Nephron (organoid): ENCODE measurements around the gene UBE3B.

ENCODE experiments used
- H3K27ac Mint-ChIP-seq, 3 experiments: 2 replicates each; pipeline ENCODE4 v1.8.0; 2020; ENCODE audit warnings: mixed read lengths in 3 of 3, mild to moderate bottlenecking in 2 of 3, moderate library complexity in 1 of 3
- H3K27me3 Mint-ChIP-seq: 2 replicates; pipeline ENCODE4 v1.8.0; 2021; ENCODE audit warnings: low read depth, mild to moderate bottlenecking, moderate library complexity, mixed read lengths
- H3K36me3 Mint-ChIP-seq: 2 replicates; pipeline ENCODE4 v1.8.0; 2020; ENCODE audit warnings: low read depth, mixed read lengths
- H3K4me1 Mint-ChIP-seq: 2 replicates; pipeline ENCODE4 v1.8.0; 2020; ENCODE audit warnings: mixed read lengths
- H3K4me3 Mint-ChIP-seq, 3 experiments: 2 replicates each; pipeline ENCODE4 v1.8.0; 2020; ENCODE audit warnings: mild to moderate bottlenecking in 3 of 3, mixed read lengths in 3 of 3, moderate library complexity in 2 of 3
- H3K9me3 Mint-ChIP-seq: 2 replicates; pipeline ENCODE4 v1.8.0; 2020; ENCODE audit warnings: mixed read lengths
- TF ChIP-seq, protein P1 (sequence below), 3 experiments: fragments of 200-600 bp; sonication (generic); IDR thresholded peaks; one replicate each; pipeline ENCODE4 v1.5.0; 2021; ENCODE audit warnings: antibody characterized with exemption in 3 of 3; ENCODE audit not compliant: unreplicated experiment in 3 of 3

Gene UBE3B

GRCh38 chr12:109475993-109476806 lies 1.2 kb upstream of the UBE3B start:
- Mint-ChIP-seq H3K36me3 (no peaks in the 10 kb centered on the region), H3K27me3 (no peaks in the 10 kb centered on the region), H3K4me1 (peaks cover 32% of the 10 kb centered on the region), H3K27ac (peak overlapping the region; percentile 100), H3K4me3 (peak overlapping the region; percentile 94 to 96 (median 96)), H3K9me3 (no peaks in the 10 kb centered on the region)
- TF ChIP-seq, protein P1, sequence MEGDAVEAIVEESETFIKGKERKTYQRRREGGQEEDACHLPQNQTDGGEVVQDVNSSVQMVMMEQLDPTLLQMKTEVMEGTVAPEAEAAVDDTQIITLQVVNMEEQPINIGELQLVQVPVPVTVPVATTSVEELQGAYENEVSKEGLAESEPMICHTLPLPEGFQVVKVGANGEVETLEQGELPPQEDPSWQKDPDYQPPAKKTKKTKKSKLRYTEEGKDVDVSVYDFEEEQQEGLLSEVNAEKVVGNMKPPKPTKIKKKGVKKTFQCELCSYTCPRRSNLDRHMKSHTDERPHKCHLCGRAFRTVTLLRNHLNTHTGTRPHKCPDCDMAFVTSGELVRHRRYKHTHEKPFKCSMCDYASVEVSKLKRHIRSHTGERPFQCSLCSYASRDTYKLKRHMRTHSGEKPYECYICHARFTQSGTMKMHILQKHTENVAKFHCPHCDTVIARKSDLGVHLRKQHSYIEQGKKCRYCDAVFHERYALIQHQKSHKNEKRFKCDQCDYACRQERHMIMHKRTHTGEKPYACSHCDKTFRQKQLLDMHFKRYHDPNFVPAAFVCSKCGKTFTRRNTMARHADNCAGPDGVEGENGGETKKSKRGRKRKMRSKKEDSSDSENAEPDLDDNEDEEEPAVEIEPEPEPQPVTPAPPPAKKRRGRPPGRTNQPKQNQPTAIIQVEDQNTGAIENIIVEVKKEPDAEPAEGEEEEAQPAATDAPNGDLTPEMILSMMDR (IDR thresholded peaks at IDR 0.05; ENCODE audit: unreplicated experiment in 3 of 3), result no peak

- no peaks in the 10 kb centered on the region for H3K36me3 Mint-ChIP-seq
- H3K4me1 Mint-ChIP-seq, result peaks cover 32% of the 10 kb centered on the region
- no peaks in the 10 kb centered on the region for H3K27me3 Mint-ChIP-seq
- peak overlapping the region; percentile 94 to 96 (median 96) for H3K4me3 Mint-ChIP-seq
- H3K27ac Mint-ChIP-seq, result peak overlapping the region; percentile 100
- TF ChIP-seq, protein P1 (IDR thresholded peaks at IDR 0.05; ENCODE audit: unreplicated experiment in 3 of 3), result no peak
- no peaks in the 10 kb centered on the region for H3K9me3 Mint-ChIP-seq
Measured at GRCh38 chr12:109476807-109477184, 638 bp upstream of the UBE3B start.

GRCh38 chr12:109477963-109478315 lies 505 bp downstream of the UBE3B start:
- TF ChIP-seq, protein P1 (IDR thresholded peaks at IDR 0.05; ENCODE audit: unreplicated experiment in 3 of 3), result no peak
- no peaks in the 10 kb centered on the region for H3K27me3 Mint-ChIP-seq
- no peaks in the 10 kb centered on the region for H3K36me3 Mint-ChIP-seq
- peaks cover 32% of the 10 kb centered on the region for H3K4me1 Mint-ChIP-seq
- peak overlapping the region; percentile 94 to 96 (median 96) for H3K4me3 Mint-ChIP-seq
- H3K9me3 Mint-ChIP-seq, result no peaks in the 10 kb centered on the region
- H3K27ac Mint-ChIP-seq, result peak overlapping the region; percentile 100

DNA sequence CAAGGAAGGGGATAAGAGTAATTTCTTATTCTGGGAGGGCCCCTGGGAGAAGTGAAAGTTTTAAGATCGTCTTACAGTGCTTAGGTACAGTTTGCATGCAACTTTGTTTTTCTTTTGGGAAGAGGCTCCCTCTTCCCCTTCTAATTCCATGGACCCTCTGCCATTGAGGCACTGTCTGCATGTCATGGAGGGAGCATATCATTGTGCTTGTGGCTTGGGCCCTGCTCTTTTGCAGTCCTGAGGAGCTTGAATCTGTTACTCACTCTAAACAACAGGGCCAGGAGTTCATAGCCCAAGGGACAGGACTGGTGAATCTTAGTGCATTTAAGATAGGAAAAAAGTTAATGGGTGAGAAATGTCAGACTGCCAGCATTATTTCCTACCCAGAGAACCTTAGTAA lies 2.3 kb downstream of the UBE3B start:
- peaks cover 10% of the 10 kb centered on the region for H3K36me3 Mint-ChIP-seq
- peak overlapping the region; percentile 94 to 96 (median 96) for H3K4me3 Mint-ChIP-seq
- TF ChIP-seq, protein P1 (IDR thresholded peaks at IDR 0.05; ENCODE audit: unreplicated experiment in 3 of 3), result no peak
- H3K27ac Mint-ChIP-seq, result no peak overlapping the region
- no peaks in the 10 kb centered on the region for H3K27me3 Mint-ChIP-seq
- peaks cover 26% of the 10 kb centered on the region for H3K4me1 Mint-ChIP-seq
- no peaks in the 10 kb centered on the region for H3K9me3 Mint-ChIP-seq

GRCh38 chr12:109480356-109480755 lies 2.9 kb downstream of the UBE3B start:
- peaks cover 16% of the 10 kb centered on the region for H3K36me3 Mint-ChIP-seq

More at GRCh38 chr12:109480356-109480755, 2.9 kb downstream of the UBE3B start:
- peak overlapping the region; percentile 1 to 96 (median 59) for H3K4me3 Mint-ChIP-seq
- H3K4me1 Mint-ChIP-seq, result peaks cover 26% of the 10 kb centered on the region
- TF ChIP-seq, protein P1 (IDR thresholded peaks at IDR 0.05; ENCODE audit: unreplicated experiment in 3 of 3), result no peak
- no peaks in the 10 kb centered on the region for H3K9me3 Mint-ChIP-seq
- no peak overlapping the region for H3K27ac Mint-ChIP-seq
- H3K27me3 Mint-ChIP-seq, result no peaks in the 10 kb centered on the region
